ENCODE measurements around the gene SPECC1L.

DNA sequence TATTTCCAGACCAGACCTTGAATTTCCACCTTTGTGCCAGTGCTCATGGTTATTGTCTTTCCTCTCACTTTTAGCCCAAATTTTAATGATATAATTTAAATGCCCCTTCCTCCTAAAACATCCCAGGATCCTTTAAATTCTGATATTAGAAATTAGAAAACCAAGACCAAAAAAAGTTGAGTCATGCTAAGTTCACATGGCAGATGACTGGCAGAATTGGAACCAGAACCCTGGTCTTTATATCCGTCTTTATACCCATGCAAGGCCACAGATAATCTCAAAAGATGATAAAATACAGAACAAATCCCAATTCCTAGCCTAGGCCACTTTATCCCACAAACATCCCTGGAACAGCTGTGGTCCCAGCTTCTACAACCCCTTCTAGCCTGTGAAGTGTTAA lies 183.2 kb downstream of the SPECC1L start:
- no peak for TF ChIP-seq CTCF (conservative IDR thresholded peaks at IDR 0.05; ENCODE audit: low read length)
- TF ChIP-seq EZH2phosphoT487 (IDR thresholded peaks at IDR 0.05; ENCODE audit: borderline replicate concordance): no peak

Data from Loucy (cell line).